ENCODE results near the gene FAM168B. TPM values are rescaled to one million over a fixed set of nuclear protein-coding genes. Genes with fewer than 3 reads are reported as not detected.

Gene FAM168B
- total and polyA plus RNA-seq, 5 donors = 34.1 to 99.4 (median 86.9) TPM

- intact Hi-C loops (cut with DNase I) = no loop called here
Observed at GRCh38 chr2:131052741-131053263, 40.5 kb downstream of the FAM168B start.

GRCh38 chr2:131050896-131051295 lies 42.4 kb downstream of the FAM168B start:
- H3K27ac ChIP-seq (ENCODE audit: low read length) = no peak overlapping the region
- 94% methylated on average over 8 of the region's 8 CpGs for WGBS
- no peak for ATAC-seq

More at GRCh38 chr2:131052741-131053263, 40.5 kb downstream of the FAM168B start:
- Histone ChIP-seq H3K4me3 (ENCODE audit: low read length) (no peak overlapping the region), H3K27ac (ENCODE audit: low read length) (no peak overlapping the region), H3K9me3 (ENCODE audit: control insufficient read depth, low read length) (no peaks in the 10 kb centered on the region), H3K27me3 (ENCODE audit: control insufficient read depth, insufficient read depth) (no peaks in the 10 kb centered on the region), H3K4me1 (ENCODE audit: control insufficient read depth, insufficient read depth, low read length) (peaks cover 5% of the 10 kb centered on the region)
- no peak for ATAC-seq
- no peak for DNase-seq
- WGBS = 90% methylated on average over 8 of the region's 8 CpGs

GRCh38 chr2:131049150-131049718 lies 44.0 kb downstream of the FAM168B start:
- H3K27ac ChIP-seq (ENCODE audit: low read length) = no peak overlapping the region
- no peaks in the 10 kb centered on the region for H3K27me3 ChIP-seq (ENCODE audit: control insufficient read depth, insufficient read depth)
- no peaks in the 10 kb centered on the region for H3K9me3 ChIP-seq (ENCODE audit: control insufficient read depth, low read length)
- DNase-seq (no peak), ATAC-seq (no peak)
- 87% methylated on average over 7 of the region's 7 CpGs for WGBS
- intact Hi-C loops (cut with DNase I) = no loop called here
- H3K4me1 ChIP-seq (ENCODE audit: control insufficient read depth, insufficient read depth, low read length) = no peaks in the 10 kb centered on the region
- no peak overlapping the region for H3K4me3 ChIP-seq (ENCODE audit: low read length)

More at GRCh38 chr2:131050896-131051295, 42.4 kb downstream of the FAM168B start:
- intact Hi-C loops (cut with DNase I) = no loop called here
- no peaks in the 10 kb centered on the region for H3K4me1 ChIP-seq (ENCODE audit: control insufficient read depth, insufficient read depth, low read length)
- no peak for DNase-seq
- H3K4me3 ChIP-seq (ENCODE audit: low read length) = no peak overlapping the region
- no peaks in the 10 kb centered on the region for H3K9me3 ChIP-seq (ENCODE audit: control insufficient read depth, low read length)
- H3K27me3 ChIP-seq (ENCODE audit: control insufficient read depth, insufficient read depth) = no peaks in the 10 kb centered on the region

- peak in 1 of 3 donors; percentile 31 for DNase-seq
- H3K4me1 ChIP-seq (ENCODE audit: control insufficient read depth, insufficient read depth, low read length) = no peaks in the 10 kb centered on the region
- H3K27ac ChIP-seq (ENCODE audit: low read length) = no peak overlapping the region
- no peaks in the 10 kb centered on the region for H3K9me3 ChIP-seq (ENCODE audit: control insufficient read depth, low read length)
- no peak overlapping the region for H3K4me3 ChIP-seq (ENCODE audit: low read length)
- ATAC-seq = no peak
- intact Hi-C loops (cut with DNase I) = no loop called here
- no peaks in the 10 kb centered on the region for H3K27me3 ChIP-seq (ENCODE audit: control insufficient read depth, insufficient read depth)
- 95% methylated on average over 6 of the region's 6 CpGs for WGBS
Observed at GRCh38 chr2:131048641-131049040, 44.6 kb downstream of the FAM168B start.

GRCh38 chr2:131047920-131048560 lies 45.2 kb downstream of the FAM168B start:
- no peak for ATAC-seq
- peak in 1 of 3 donors; percentile 32 for DNase-seq
- Histone ChIP-seq H3K9me3 (ENCODE audit: control insufficient read depth, low read length) (no peaks in the 10 kb centered on the region), H3K27ac (ENCODE audit: low read length) (no peak overlapping the region), H3K27me3 (ENCODE audit: control insufficient read depth, insufficient read depth) (no peaks in the 10 kb centered on the region), H3K4me1 (ENCODE audit: control insufficient read depth, insufficient read depth, low read length) (no peaks in the 10 kb centered on the region), H3K4me3 (ENCODE audit: low read length) (no peak overlapping the region)
- intact Hi-C loops (cut with DNase I) = no loop called here
- WGBS = 78% methylated on average over 11 of the region's 11 CpGs

- Histone ChIP-seq H3K27me3 (ENCODE audit: control insufficient read depth, insufficient read depth) (no peaks in the 10 kb centered on the region), H3K9me3 (ENCODE audit: control insufficient read depth, low read length) (no peaks in the 10 kb centered on the region), H3K27ac (ENCODE audit: low read length) (no peak overlapping the region), H3K4me1 (ENCODE audit: control insufficient read depth, insufficient read depth, low read length) (no peaks in the 10 kb centered on the region), H3K4me3 (ENCODE audit: low read length) (no peak overlapping the region)
- intact Hi-C loops (cut with DNase I) = no loop called here
- WGBS = 87% methylated on average over 18 of the region's 18 CpGs
- DNase-seq (peak in 1 of 3 donors; percentile 70), ATAC-seq (peak; percentile 44 to 45)
Observed at GRCh38 chr2:131046918-131047652, 46.2 kb downstream of the FAM168B start.

- DNase-seq (no peak), ATAC-seq (peak; percentile 7 to 25)
- H3K27me3 ChIP-seq (ENCODE audit: control insufficient read depth, insufficient read depth) = no peaks in the 10 kb centered on the region
- H3K4me3 ChIP-seq (ENCODE audit: low read length) = no peak overlapping the region
- no peak overlapping the region for H3K27ac ChIP-seq (ENCODE audit: low read length)
- intact Hi-C loops (cut with DNase I) = no loop called here
- H3K9me3 ChIP-seq (ENCODE audit: control insufficient read depth, low read length) = no peaks in the 10 kb centered on the region
- no peaks in the 10 kb centered on the region for H3K4me1 ChIP-seq (ENCODE audit: control insufficient read depth, insufficient read depth, low read length)
- WGBS = 87% methylated on average over 32 of the region's 32 CpGs
Observed at GRCh38 chr2:131046028-131046917, 47.0 kb downstream of the FAM168B start.

GRCh38 chr2:131045286-131046027 lies 47.8 kb downstream of the FAM168B start:
- 90% methylated on average over 8 of the region's 8 CpGs for WGBS

GRCh38 chr2:131044757-131045150 lies 48.5 kb downstream of the FAM168B start:
- H3K4me3 ChIP-seq (ENCODE audit: low read length) = no peak overlapping the region
- H3K4me1 ChIP-seq (ENCODE audit: control insufficient read depth, insufficient read depth, low read length) = no peaks in the 10 kb centered on the region
- no peaks in the 10 kb centered on the region for H3K27me3 ChIP-seq (ENCODE audit: control insufficient read depth, insufficient read depth)
- WGBS = 95% methylated on average over 11 of the region's 11 CpGs
- no peak overlapping the region for H3K27ac ChIP-seq (ENCODE audit: low read length)
- no peak for DNase-seq
- H3K9me3 ChIP-seq (ENCODE audit: control insufficient read depth, low read length) = no peaks in the 10 kb centered on the region
- ATAC-seq = no peak
- intact Hi-C loops (cut with DNase I) = no loop called here

More at GRCh38 chr2:131045286-131046027, 47.8 kb downstream of the FAM168B start:
- Histone ChIP-seq H3K27me3 (ENCODE audit: control insufficient read depth, insufficient read depth) (no peaks in the 10 kb centered on the region), H3K27ac (ENCODE audit: low read length) (no peak overlapping the region), H3K4me1 (ENCODE audit: control insufficient read depth, insufficient read depth, low read length) (no peaks in the 10 kb centered on the region), H3K4me3 (ENCODE audit: low read length) (no peak overlapping the region), H3K9me3 (ENCODE audit: control insufficient read depth, low read length) (no peaks in the 10 kb centered on the region)
- peak in 1 of 2 donors; percentile 13 for ATAC-seq
- DNase-seq = no peak
- intact Hi-C loops (cut with DNase I) = no loop called here
